Activated CD8-positive, alpha-beta T cell treated with anti-CD3 and anti-CD28 coated beads for 36 hours (primary cell): ENCODE results near the gene HAT1. TPM values are rescaled to one million over a fixed set of nuclear protein-coding genes. Genes with fewer than 3 reads are reported as not detected.
A peak's percentile ranks its signal among the peaks of the same experiment; 100 is the strongest.

Experiments
- ATAC-seq: fragments of 200-7000 bp; cut with Tn5 transposase; one replicate; pipeline ENCODE4 v1.10.0; 2021; ENCODE audit warnings: mild to moderate bottlenecking, moderate library complexity
- CTCF ChIA-PET: fragments of 350-600 bp; sonication (Branson Sonifier 250); formaldehyde crosslinking; loops from one replicate; lab custom pipeline; 2021; ENCODE audit warnings: antibody characterized with exemption; lab: Charles Lee
- POLR2A ChIA-PET: fragments of 350-600 bp; sonication (Branson Sonifier 250); formaldehyde crosslinking; loops from one replicate; lab custom pipeline; 2021; ENCODE audit warnings: antibody characterized with exemption; lab: Charles Lee
- DNase-seq: peaks from one replicate; pipeline ENCODE4 v3.0.0-alpha.2; 2020
- H3K27ac Mint-ChIP-seq: one replicate; pipeline ENCODE4 v1.8.0; 2021; ENCODE audit warnings: mild to moderate bottlenecking, mixed read lengths
- H3K27me3 Mint-ChIP-seq: one replicate; pipeline ENCODE4 v1.8.0; 2021; ENCODE audit warnings: mixed read lengths
- H3K36me3 Mint-ChIP-seq: one replicate; pipeline ENCODE4 v1.8.0; 2021; ENCODE audit warnings: low read depth, mixed read lengths
- H3K4me1 Mint-ChIP-seq: one replicate; pipeline ENCODE4 v1.8.0; 2021; ENCODE audit warnings: low read depth, mixed read lengths
- H3K4me3 Mint-ChIP-seq: one replicate; pipeline ENCODE4 v1.8.0; 2021; ENCODE audit warnings: mild to moderate bottlenecking, moderate library complexity, mixed read lengths
- H3K9me3 Mint-ChIP-seq: one replicate; pipeline ENCODE4 v1.8.0; 2021; ENCODE audit warnings: mixed read lengths
- CTCF ChIP-seq: fragments of 200-600 bp; IDR thresholded peaks from one replicate; pipeline ENCODE4 v1.8.0; 2022; ENCODE audit warnings: antibody characterized with exemption, mild to moderate bottlenecking
- intact Hi-C: fragments of 100-400 bp; cut with micrococcal nuclease; formaldehyde crosslinking; loops from one replicate; pipeline ENCODE4 v1.10.0; 2022
- total RNA-seq, 2 experiments: library from RNA; stranded (reverse); gene quantifications; one replicate each; pipeline ENCODE4 v1.2.3, GENCODE V29; 2021

Gene HAT1
- total RNA-seq, 2 experiments from 2014 or later: 75.2 to 79.4 TPM

GRCh38 chr2:171924170-171924942 is 2.1 kb downstream of the HAT1 start:
- H3K4me1 Mint-ChIP-seq: peaks cover 44% of the 10 kb centered on the region

GRCh38 chr2:171930385-171930784 is 8.1 kb downstream of the HAT1 start:
- ChIA-PET POLR2A (no interaction called here), CTCF (no interaction called here)
- ATAC-seq: no peak
- Mint-ChIP-seq H3K27ac (no peak overlapping the region), H3K36me3 (peaks cover 55% of the 10 kb centered on the region), H3K4me3 (no peak overlapping the region), H3K27me3 (no peaks in the 10 kb centered on the region), H3K4me1 (peaks cover 54% of the 10 kb centered on the region), H3K9me3 (no peaks in the 10 kb centered on the region)
- no peak for DNase-seq
- no peak for TF ChIP-seq CTCF
- intact Hi-C loops: no loop called here

More at GRCh38 chr2:171924170-171924942, 2.1 kb downstream of the HAT1 start:
- Mint-ChIP-seq H3K27me3 (no peaks in the 10 kb centered on the region), H3K9me3 (no peaks in the 10 kb centered on the region), H3K36me3 (peaks cover 39% of the 10 kb centered on the region), H3K4me3 (peak overlapping the region; percentile 91), H3K27ac (peak overlapping the region; percentile 32)
- CTCF ChIA-PET: interaction anchor here (1.0 to 1.6 kb wide), 3 partner anchors 9 to 172 kb away, joined by 4 to 5 read pairs (median 4); no protein-coding TSS in a partner anchor
- POLR2A ChIA-PET: no interaction called here
- intact Hi-C loops: loop anchor here (10.0 kb wide), 1 partner anchor 180 kb away; the partner anchor contains the start of gene DLX2
- no peak for DNase-seq
- no peak for ATAC-seq
- TF ChIP-seq CTCF: no peak

- CTCF ChIA-PET: interaction anchor here (2.0 kb wide), 1 partner anchor 17 kb away, joined by 7 read pairs; the partner anchor contains the start of gene HAT1
- no peaks in the 10 kb centered on the region for H3K27me3 Mint-ChIP-seq
- H3K9me3 Mint-ChIP-seq: no peaks in the 10 kb centered on the region
- H3K4me1 Mint-ChIP-seq: peaks cover 32% of the 10 kb centered on the region
- peaks cover 25% of the 10 kb centered on the region for H3K36me3 Mint-ChIP-seq
- intact Hi-C loops: no loop called here
- H3K27ac Mint-ChIP-seq: no peak overlapping the region
- no peak for TF ChIP-seq CTCF
- no peak overlapping the region for H3K4me3 Mint-ChIP-seq
- POLR2A ChIA-PET: no interaction called here
- DNase-seq: no peak
- ATAC-seq: no peak
Measured at GRCh38 chr2:171939058-171939742, 16.9 kb downstream of the HAT1 start.

GRCh38 chr2:171939743-171940071 is 17.4 kb downstream of the HAT1 start:
- no peak for TF ChIP-seq CTCF
- Mint-ChIP-seq H3K27ac (no peak overlapping the region), H3K9me3 (no peaks in the 10 kb centered on the region), H3K36me3 (peaks cover 22% of the 10 kb centered on the region), H3K4me3 (no peak overlapping the region), H3K4me1 (peaks cover 33% of the 10 kb centered on the region), H3K27me3 (no peaks in the 10 kb centered on the region)
- POLR2A ChIA-PET: no interaction called here
- ATAC-seq (no peak), DNase-seq (no peak)
- CTCF ChIA-PET: interaction anchor here (2.0 kb wide), 1 partner anchor 18 kb away, joined by 7 read pairs; the partner anchor contains the start of gene HAT1
- intact Hi-C loops: no loop called here
